ENCODE results near the gene FOXO1. TPM values are rescaled to one million over a fixed set of nuclear protein-coding genes. Genes with fewer than 3 reads are reported as not detected.

FOXO1 gene
- total RNA-seq, 1 experiment from 2014 or later, result 10.5 TPM

DNA sequence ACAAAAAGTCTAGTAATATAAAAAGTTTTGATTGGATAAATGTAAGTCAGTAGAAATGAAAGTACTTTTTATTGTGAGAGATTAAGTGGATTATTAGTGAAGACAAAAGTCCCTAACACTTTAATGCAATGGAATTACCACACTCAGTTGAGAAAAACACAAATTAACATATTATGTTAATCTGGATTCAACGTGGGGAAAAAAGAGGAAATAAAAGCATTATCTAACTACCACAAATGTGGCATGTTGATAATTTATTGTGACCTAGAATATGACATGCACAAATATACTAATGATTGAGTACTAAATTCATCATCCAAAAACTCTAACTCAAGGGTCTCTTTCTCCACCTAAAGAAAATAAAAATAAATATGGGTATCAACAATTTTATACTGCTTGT lies 41.5 kb downstream of the FOXO1 start:
- H3K27ac ChIP-seq, result no peak overlapping the region
- TF ChIP-seq, protein P1, sequence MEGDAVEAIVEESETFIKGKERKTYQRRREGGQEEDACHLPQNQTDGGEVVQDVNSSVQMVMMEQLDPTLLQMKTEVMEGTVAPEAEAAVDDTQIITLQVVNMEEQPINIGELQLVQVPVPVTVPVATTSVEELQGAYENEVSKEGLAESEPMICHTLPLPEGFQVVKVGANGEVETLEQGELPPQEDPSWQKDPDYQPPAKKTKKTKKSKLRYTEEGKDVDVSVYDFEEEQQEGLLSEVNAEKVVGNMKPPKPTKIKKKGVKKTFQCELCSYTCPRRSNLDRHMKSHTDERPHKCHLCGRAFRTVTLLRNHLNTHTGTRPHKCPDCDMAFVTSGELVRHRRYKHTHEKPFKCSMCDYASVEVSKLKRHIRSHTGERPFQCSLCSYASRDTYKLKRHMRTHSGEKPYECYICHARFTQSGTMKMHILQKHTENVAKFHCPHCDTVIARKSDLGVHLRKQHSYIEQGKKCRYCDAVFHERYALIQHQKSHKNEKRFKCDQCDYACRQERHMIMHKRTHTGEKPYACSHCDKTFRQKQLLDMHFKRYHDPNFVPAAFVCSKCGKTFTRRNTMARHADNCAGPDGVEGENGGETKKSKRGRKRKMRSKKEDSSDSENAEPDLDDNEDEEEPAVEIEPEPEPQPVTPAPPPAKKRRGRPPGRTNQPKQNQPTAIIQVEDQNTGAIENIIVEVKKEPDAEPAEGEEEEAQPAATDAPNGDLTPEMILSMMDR (conservative IDR thresholded peaks at IDR 0.05), result no peak
- no peak for TF ChIP-seq EZH2 (IDR thresholded peaks at IDR 0.05; ENCODE audit: low read depth)
- no TSS peak for BruUV-seq (replicated peaks)
- ChIA-PET POLR2A (ENCODE audit: unreplicated experiment) (interaction anchor here (0.6 kb wide), 1 partner anchor 344 kb away, joined by 3 read pairs; no protein-coding TSS in a partner anchor), CTCF (no interaction called here)
- H3K4me3 ChIP-seq, result no peak overlapping the region
- DNase-seq, result no peak
- no peaks in the 10 kb centered on the region for H3K36me3 ChIP-seq (ENCODE audit: low read depth)
- H4K20me1 ChIP-seq (ENCODE audit: insufficient read depth), result no peaks in the 10 kb centered on the region
- H2AFZ ChIP-seq, result no peak overlapping the region
- no peaks in the 10 kb centered on the region for H3K9me2 ChIP-seq (ENCODE audit: insufficient read depth)
- H3F3A ChIP-seq (ENCODE audit: insufficient read depth, low read depth), result peaks cover 4% of the 10 kb centered on the region; the same call in 1 of the 2 replicates
- H3K27me3 ChIP-seq (ENCODE audit: insufficient read depth, low read depth), result no peaks in the 10 kb centered on the region
- intact Hi-C loops (cut with micrococcal nuclease; ENCODE audit: unreplicated experiment), result no loop called here
- peaks cover 14% of the 10 kb centered on the region for H3K4me1 ChIP-seq (replicated peaks; ENCODE audit: insufficient read depth)
- H3K4me2 ChIP-seq, result no peak overlapping the region
- H3K79me2 ChIP-seq (ENCODE audit: low read depth), result peaks cover 27% of the 10 kb centered on the region; the same call in 1 of the 2 replicates
- H3K9me3 ChIP-seq (ENCODE audit: insufficient read depth, low read depth), result no peaks in the 10 kb centered on the region

DNA sequence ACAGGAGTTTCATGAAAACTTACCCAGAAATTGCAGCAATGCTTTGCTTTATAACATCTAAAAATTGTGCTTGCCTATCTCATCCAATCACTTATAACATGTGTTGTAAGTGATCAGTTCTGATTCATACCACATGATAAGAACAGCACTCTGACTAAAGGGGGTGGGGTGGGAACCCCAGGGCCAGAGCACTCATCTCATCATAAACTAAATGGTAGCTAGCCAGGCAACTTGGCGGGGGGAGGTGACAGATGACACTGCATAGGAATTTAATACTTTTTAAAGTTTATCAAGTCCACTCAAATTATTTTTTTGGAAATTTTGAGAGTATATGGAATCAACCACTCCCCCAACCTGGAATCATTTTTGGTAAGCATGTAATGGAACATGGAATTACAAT lies 42.1 kb downstream of the FOXO1 start:
- Histone ChIP-seq H3K4me1 (replicated peaks; ENCODE audit: insufficient read depth) (peaks cover 19% of the 10 kb centered on the region), H3F3A (ENCODE audit: insufficient read depth, low read depth) (peaks cover 4% of the 10 kb centered on the region; the same call in 1 of the 2 replicates), H4K20me1 (ENCODE audit: insufficient read depth) (no peaks in the 10 kb centered on the region), H3K79me2 (ENCODE audit: low read depth) (peaks cover 29% of the 10 kb centered on the region; the same call in 1 of the 2 replicates), H3K27ac (no peak overlapping the region), H2AFZ (no peak overlapping the region), H3K27me3 (ENCODE audit: insufficient read depth, low read depth) (no peaks in the 10 kb centered on the region), H3K4me3 (no peak overlapping the region), H3K4me2 (no peak overlapping the region), H3K36me3 (ENCODE audit: low read depth) (no peaks in the 10 kb centered on the region), H3K9me2 (ENCODE audit: insufficient read depth) (no peaks in the 10 kb centered on the region), H3K9me3 (ENCODE audit: insufficient read depth, low read depth) (no peaks in the 10 kb centered on the region)
- no peak for DNase-seq
- CTCF ChIA-PET, result interaction anchor here (0.6 kb wide), 1 partner anchor 22 kb away, joined by 11 read pairs; no protein-coding TSS in a partner anchor
- POLR2A ChIA-PET (ENCODE audit: unreplicated experiment), result interaction anchor here (0.6 kb wide), 1 partner anchor 344 kb away, joined by 3 read pairs; no protein-coding TSS in a partner anchor
- no peak for TF ChIP-seq EZH2 (IDR thresholded peaks at IDR 0.05; ENCODE audit: low read depth)
- TF ChIP-seq, protein P1 (conservative IDR thresholded peaks at IDR 0.05), result no peak
- BruUV-seq (replicated peaks), result no TSS peak
- intact Hi-C loops (cut with micrococcal nuclease; ENCODE audit: unreplicated experiment), result no loop called here

DNA sequence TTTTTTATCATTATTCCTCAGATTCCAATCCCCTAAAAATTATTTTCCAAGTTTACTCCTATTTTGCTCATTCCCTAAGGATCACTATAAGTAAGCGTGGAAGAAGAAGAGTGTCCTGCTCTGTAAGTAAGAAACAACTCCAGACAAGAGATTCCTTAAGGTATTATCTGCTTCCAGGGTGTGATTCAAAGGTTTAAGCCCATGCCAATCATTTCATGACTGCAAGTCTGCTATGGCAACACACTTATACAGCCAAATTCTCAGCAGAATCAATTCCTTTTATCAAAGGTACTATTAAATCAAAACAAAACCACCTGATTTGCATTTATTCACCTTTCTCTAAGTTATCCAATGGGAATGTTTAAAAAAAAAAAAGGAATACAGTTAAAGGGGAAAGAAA lies 43.7 kb downstream of the FOXO1 start:
- H3K4me3 ChIP-seq, result no peak overlapping the region
- DNase-seq, result no peak
- no peaks in the 10 kb centered on the region for H3K27me3 ChIP-seq (ENCODE audit: insufficient read depth, low read depth)
- no peak overlapping the region for H2AFZ ChIP-seq
- H3K4me2 ChIP-seq, result 0 out of 2 replicates have a peak overlapping the region, but pooled peaks have one; percentile 18
- H3K27ac ChIP-seq, result no peak overlapping the region; the same call in 1 of the 2 replicates
- TF ChIP-seq, protein P1 (conservative IDR thresholded peaks at IDR 0.05), result no peak
- H3K9me2 ChIP-seq (ENCODE audit: insufficient read depth), result no peaks in the 10 kb centered on the region
- H4K20me1 ChIP-seq (ENCODE audit: insufficient read depth), result no peaks in the 10 kb centered on the region
- POLR2A ChIA-PET (ENCODE audit: unreplicated experiment), result no interaction called here
- intact Hi-C loops (cut with micrococcal nuclease; ENCODE audit: unreplicated experiment), result no loop called here
- no peaks in the 10 kb centered on the region for H3K36me3 ChIP-seq (ENCODE audit: low read depth)
- peaks cover 35% of the 10 kb centered on the region; the same call in 1 of the 2 replicates for H3K79me2 ChIP-seq (ENCODE audit: low read depth)
- H3K4me1 ChIP-seq (replicated peaks; ENCODE audit: insufficient read depth), result peaks cover 22% of the 10 kb centered on the region
- H3F3A ChIP-seq (ENCODE audit: insufficient read depth, low read depth), result peaks cover 4% of the 10 kb centered on the region; the same call in 1 of the 2 replicates
- BruUV-seq (replicated peaks), result no TSS peak
- H3K9me3 ChIP-seq (ENCODE audit: insufficient read depth, low read depth), result no peaks in the 10 kb centered on the region
- CTCF ChIA-PET, result no interaction called here
